NAMALWA (cell line): ENCODE data around the gene ATRNL1.
"Not testable (repeated sequence)": the region's sequence is repeated elsewhere in the genome, so short reads cannot be mapped to it uniquely, and the experiment has no call there.

Experiments used
- DNase-seq: peaks from one replicate; pipeline ENCODE4 v3.0.0-alpha.2; 2015; ENCODE audit warnings: low spot score

Gene ATRNL1

GRCh38 chr10:115760131-115760530 is 667.0 kb downstream of the ATRNL1 start:
- no peak for DNase-seq

GRCh38 chr10:115761166-115761565 is 668.0 kb downstream of the ATRNL1 start:
- DNase-seq = no peak

- no peak for DNase-seq
Observed at GRCh38 chr10:115762029-115762428, 668.9 kb downstream of the ATRNL1 start.

DNA sequence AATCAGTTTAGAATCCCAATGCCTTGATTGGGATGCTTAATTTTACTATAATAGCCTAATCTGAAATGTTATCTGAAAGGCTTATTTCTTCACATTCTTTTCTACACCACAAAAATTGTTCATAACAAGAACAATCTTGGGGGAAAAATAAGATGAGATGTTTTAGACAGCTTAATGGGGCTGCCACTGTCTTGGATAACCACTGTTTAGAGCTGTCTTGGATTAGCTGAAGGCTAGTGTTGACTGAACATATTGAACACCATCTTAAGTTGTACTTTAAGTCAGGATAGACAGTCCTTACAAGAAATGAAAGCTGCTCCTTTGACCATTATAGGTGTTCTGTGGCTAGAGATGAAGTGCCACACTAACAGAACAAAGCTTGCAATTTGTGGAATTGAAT is 678.6 kb downstream of the ATRNL1 start:
- no peak for DNase-seq

DNA sequence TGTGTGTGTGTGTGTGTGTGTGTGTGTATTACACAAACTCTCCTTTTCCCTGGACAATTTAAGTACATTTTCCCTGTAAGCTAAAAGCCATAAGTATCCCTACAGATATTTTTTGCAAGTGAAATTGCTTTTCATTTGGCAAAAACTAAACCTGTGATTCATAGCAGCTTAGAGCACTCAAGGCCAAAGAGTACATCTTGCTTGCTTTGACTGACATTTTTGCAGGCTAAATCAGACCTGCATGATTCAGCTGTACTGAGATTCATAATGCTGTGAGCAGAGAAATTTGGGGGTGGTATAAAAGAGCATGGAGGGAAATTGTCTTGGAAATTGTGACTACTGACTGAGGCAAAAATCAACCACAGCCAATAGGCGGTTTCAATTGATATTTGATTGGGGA is 679.4 kb downstream of the ATRNL1 start:
- DNase-seq = no peak

DNA sequence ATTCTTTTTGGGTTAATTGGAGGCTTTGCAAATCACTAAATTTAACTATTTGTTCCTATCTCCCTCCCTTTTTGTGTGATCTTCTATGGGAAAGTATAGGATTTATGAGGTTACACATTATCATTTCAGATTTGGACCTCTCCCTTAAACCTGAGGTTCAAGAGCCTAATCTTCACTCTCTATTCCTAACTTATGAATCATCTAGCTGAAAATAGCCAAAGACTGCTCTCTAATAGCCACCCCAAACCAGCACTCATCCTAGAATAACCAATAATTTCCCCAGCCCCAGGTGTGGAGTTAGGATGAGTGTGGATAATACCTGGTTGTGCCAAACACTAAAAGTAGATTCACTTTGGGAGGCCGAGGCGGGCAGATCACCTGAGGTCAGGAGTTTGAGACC is 680.7 kb downstream of the ATRNL1 start:
- no peak for DNase-seq

GRCh38 chr10:115774721-115775120 is 681.6 kb downstream of the ATRNL1 start:
- DNase-seq = no peak

DNA sequence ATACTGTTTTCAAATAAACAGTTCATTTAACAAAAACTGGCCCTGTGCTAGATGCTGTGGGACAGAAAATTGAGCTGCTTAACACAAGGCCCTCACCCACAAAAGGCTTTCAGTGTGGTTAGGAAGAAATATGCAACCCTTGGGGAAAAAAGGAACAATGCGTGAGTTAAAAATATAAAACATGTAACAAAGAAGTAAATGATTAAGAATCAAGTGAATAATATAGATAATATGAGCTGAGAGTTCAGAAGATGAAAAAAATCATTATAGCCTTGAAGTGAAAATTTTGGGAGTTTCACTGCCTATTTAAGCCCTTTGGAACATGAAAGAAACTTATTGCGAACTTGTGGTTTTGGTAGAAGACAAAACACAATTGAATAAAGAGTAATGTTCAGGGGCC is 684.5 kb downstream of the ATRNL1 start:
- DNase-seq = no peak

GRCh38 chr10:115790220-115790619 is 697.1 kb downstream of the ATRNL1 start:
- DNase-seq = no peak

- DNase-seq = no peak
Observed at GRCh38 chr10:115795964-115796363, 702.8 kb downstream of the ATRNL1 start.

DNA sequence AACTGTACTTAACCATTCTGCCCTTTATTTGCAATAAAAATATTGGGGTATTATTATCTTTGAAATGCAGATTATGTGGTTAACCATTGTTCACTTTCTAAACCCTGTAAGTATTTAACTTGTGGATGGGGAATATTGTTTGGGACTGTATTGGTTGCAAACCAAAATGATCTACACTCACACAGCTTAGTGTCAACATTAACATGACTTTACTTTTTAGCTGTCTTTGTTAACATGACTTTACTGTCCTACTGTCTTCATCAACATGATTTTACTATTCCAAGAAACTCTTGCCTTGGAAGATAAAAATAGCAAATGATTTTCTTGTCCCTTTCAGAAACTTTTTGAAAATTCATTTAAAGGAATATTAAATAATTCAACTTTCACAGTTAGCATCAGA is 708.3 kb downstream of the ATRNL1 start:
- no peak for DNase-seq

DNA sequence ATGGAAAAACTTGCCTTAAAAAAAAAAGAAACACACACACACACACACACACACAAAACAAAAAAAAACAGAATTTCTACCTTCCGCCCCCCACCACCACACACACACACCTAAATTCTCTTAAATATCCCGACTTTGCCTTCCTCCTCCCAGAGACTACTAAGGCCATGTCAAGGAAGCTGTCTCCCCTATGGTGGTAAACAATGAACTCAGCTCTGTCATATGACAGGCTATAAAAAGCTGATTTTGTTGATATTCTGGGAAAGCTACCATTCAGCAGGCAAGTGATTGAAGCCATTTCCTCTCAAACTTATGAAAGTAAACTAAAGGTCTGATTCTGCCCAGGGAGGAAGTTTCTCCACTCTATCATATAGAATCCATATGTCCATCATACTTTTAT is 708.8 kb downstream of the ATRNL1 start:
- no peak for DNase-seq

DNA sequence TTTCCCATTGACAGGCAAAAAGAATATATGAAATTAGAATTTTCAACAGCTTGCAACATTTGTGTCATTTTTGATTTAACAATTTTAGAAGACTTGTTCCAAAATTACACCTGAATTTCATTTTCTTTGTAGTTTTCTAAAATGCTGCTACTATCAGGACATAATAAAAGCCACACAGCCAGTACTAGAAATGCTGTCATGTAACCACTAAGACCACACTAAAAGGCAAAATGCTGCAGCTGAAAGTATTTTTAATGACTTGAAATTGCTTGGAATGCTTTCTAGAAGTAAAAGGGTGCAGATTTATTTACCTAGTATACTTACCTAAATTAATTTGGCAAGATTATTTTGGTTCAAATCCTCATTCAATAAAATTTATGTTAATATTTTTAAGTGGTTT is 709.7 kb downstream of the ATRNL1 start:
- DNase-seq = no peak

- DNase-seq = no peak
Observed at GRCh38 chr10:115814542-115814941, 721.4 kb downstream of the ATRNL1 start.

GRCh38 chr10:115818012-115818411 is 724.8 kb downstream of the ATRNL1 start:
- no peak for DNase-seq

GRCh38 chr10:115826396-115826795 is 733.2 kb downstream of the ATRNL1 start:
- DNase-seq = no peak

DNA sequence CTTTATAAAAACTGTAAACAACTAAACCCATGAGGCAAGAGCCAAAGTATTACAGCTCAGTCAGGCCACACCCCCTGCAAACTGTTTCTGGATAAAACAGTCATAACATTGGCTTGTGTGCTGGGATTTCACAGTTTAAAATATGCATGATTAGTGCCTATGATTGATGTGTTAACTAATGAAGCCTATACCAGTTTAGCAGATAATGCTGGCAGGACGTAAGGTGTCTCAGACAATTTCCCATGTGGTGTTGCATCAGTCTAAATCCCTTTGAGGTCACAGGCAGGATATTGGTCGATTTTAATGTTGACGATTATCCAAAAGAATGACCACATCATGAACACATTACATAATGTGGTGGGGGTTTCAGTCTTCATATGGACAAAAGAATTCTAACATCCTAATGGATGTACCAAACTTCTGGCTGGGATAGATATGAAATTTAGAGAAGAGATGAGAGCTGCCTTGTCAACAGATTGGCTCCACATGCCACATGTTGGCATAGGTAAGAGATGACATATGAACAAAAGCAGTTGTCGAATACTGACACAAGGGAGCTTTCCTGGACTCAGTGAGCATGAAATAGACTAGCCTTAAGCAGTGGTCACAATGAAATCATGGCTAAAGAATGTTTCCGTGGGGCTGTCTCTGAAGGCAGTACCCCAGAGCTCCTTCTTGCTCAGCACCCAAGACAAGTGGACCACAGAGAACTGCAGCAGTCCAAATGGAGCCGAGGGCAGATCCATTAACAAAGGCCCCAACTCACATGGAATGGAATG is 734.3 kb downstream of the ATRNL1 start:
- no peak for DNase-seq

GRCh38 chr10:115828182-115828581 is 735.0 kb downstream of the ATRNL1 start:
- not testable (repeated sequence) for DNase-seq

DNA sequence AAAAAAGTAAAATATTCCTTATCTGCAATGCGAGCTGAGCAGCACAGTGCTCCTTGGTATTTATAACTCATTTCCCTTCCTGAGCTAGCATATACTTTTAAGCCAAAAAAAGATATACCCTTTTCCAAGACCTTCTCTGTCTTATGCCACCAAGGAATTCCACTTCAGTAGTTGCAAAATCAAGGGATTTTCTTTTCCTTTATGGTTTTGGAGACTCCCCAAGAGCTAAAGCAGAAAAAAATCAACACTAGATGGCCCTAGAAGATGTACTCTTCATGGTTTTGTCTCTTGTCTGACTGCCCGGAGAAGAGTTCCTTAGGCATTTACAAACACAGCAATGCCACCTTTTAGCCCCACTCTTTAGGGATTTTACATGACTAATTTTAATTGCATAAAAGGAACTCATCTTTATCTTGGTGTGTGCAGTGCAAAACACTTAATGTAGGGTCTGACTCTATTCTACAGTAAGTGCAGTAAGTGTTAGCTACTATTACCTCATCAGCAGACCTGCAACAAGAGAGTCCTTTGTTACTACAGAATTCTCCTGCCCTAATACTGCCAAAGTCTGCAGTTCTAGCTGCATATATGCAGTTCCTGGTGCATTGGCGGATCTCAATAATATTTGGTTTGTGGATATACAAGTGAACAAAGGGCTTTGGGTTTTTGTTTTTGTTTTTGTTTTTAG is 736.5 kb downstream of the ATRNL1 start:
- DNase-seq = no peak

DNA sequence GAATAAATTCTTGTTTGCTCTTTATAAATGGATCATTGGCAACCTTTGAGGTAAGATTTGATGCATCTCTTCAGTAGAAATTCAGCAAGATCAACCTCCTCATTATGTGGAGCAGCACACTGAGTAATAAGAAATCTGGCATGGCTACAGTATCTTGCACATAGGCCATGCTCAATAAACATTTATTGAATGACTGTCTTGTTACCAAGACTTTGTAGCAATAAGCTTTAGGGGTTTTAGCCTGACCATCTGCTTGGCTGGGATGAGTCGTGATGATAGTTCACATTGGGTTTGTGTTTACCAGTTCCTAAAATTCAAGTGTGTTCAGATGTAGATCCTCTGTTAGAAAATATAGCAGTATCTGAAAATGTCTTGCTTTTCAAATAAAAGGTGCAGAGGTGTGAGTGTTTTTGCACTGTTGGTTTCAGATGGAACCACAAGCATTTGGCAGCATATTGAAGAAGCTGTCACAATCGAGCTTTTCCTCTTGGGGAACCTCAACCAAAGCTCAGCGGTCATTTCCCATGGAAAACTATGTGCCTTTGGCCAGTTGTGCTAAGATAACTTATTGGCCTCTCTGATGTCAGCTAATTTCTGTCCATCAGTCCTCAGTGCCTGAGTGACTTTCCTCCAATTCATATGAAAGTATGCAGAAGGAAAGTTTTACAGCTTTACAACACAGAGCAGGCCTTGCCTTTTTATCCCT is 737.3 kb downstream of the ATRNL1 start:
- DNase-seq = no peak

- no peak for DNase-seq
Observed at GRCh38 chr10:115831016-115831415, 737.9 kb downstream of the ATRNL1 start.

DNA sequence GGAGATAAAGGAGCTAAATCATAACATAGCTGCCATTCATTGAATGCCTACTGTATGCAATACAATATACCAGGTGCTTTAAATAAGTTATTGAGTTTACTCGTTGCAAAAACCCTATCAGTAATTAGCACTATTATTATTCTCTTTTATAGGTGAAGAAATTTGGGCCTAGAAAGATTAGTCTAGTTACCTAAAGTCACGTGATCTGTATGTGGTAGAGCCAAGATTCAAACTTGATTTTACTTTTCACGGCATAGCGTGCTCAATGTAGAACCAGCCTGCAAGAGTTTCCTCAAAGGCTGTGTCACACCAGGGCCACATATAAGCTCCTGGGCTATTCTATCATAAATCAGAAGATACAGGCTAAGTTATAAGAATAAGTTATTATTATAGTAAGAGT is 740.0 kb downstream of the ATRNL1 start:
- DNase-seq = no peak

- no peak for DNase-seq
Observed at GRCh38 chr10:115844591-115844990, 751.4 kb downstream of the ATRNL1 start.
